Brain pericyte (primary cell): Measurements from ENCODE around the gene VPS35L.

Experiments
- DNase-seq: peaks from one replicate; pipeline ENCODE4 v3.0.0-alpha.2; 2012; ENCODE audit warnings: low read depth, low spot score

Gene VPS35L

GRCh38 chr16:19746561-19746960, 191.1 kb downstream of the VPS35L start:
- no peak for DNase-seq

- no peak for DNase-seq
Measured at GRCh38 chr16:19748389-19749168, 193.1 kb downstream of the VPS35L start.

DNA sequence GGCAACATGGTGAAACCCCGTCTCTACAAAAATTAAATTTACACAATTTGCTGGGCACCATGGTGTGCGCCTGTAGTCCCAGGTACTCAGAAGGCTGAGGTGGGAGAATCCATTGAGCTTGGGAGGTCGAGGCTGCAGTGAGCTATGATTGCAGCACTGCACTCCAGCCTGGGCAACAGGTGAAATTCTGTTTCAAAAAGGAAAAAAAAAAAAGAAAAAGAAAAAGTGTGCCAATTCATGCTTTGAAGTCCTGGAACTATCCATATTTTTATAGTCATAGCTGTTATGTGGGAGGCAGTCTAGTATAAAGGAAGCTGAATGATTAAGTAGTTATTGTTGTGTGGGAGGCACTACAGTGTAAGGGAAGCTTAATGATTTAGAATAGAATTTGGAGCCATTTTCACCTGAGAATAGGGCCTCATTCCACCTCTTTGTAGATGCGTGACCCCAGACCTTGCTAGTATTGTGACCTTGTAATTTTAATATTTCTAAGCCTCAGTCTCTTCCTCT, 194.1 kb downstream of the VPS35L start:
- no peak for DNase-seq
